B cell (primary cell): ENCODE results near the gene MTFMT. TPM values are rescaled to one million over a fixed set of nuclear protein-coding genes. Genes with fewer than 3 reads are reported as not detected.

Experiments
- polyA plus RNA-seq: library from polyadenylated mRNA; depleted of rRNA; stranded (reverse); fragments of >200 nt; gene quantifications from 2 replicates; pipeline ENCODE4 v1.2.3, GENCODE V29; 2012
- total RNA-seq, 2 donors: library from RNA; stranded (reverse); fragments of 120-200 nt in 1 of 2; gene quantifications; 1 replicate in 1 of 2; 2 replicates in 1 of 2; pipeline versions ENCODE4 v1.2.3 to v1.2.4, GENCODE V29; 2013 to 2022

MTFMT gene
- total and polyA plus RNA-seq, 2 donors (not counting 1 experiment from before 2014, with no cell fraction given): 10.0 to 14.3 TPM

Other genes with a start within 250 kb of the MTFMT start
- gene PIF1, start 204.0 kb downstream of the MTFMT start, total RNA-seq: 2.0 and 2.8 TPM in 2 replicates
- gene PIF1, start 204.0 kb downstream of the MTFMT start, polyA plus RNA-seq: 6.2 and 6.8 TPM in 2 replicates
- 23.1 and 25.4 TPM in 2 replicates for gene PLEKHO2, start 187.7 kb downstream of the MTFMT start, total RNA-seq
- gene PLEKHO2, start 187.7 kb downstream of the MTFMT start, polyA plus RNA-seq: 8.5 and 13.7 TPM in 2 replicates
- gene ANKDD1A, start 117.7 kb downstream of the MTFMT start, total RNA-seq: 2.2 and 2.6 TPM in 2 replicates
- gene ANKDD1A, start 117.7 kb downstream of the MTFMT start, polyA plus RNA-seq: 1.0 and 2.7 TPM in 2 replicates
- gene SPG21, start 39.7 kb downstream of the MTFMT start, total RNA-seq: 94.4 and 95.5 TPM in 2 replicates
- gene SPG21, start 39.7 kb downstream of the MTFMT start, polyA plus RNA-seq: 43.7 and 52.2 TPM in 2 replicates
- not detected in 2 replicates for gene SLC51B, start 15.7 kb upstream of the MTFMT start, total RNA-seq
- not detected in 2 replicates for gene SLC51B, start 15.7 kb upstream of the MTFMT start, polyA plus RNA-seq
- gene RASL12, start 38.4 kb upstream of the MTFMT start, total RNA-seq: not detected in 2 replicates
- not detected in 2 replicates for gene RASL12, start 38.4 kb upstream of the MTFMT start, polyA plus RNA-seq
- not detected in 2 replicates for gene KBTBD13, start 47.1 kb upstream of the MTFMT start, total RNA-seq
- not detected in 2 replicates for gene KBTBD13, start 47.1 kb upstream of the MTFMT start, polyA plus RNA-seq
- gene UBAP1L, start 85.6 kb upstream of the MTFMT start, total RNA-seq: 18.4 and 19.9 TPM in 2 replicates
- gene UBAP1L, start 85.6 kb upstream of the MTFMT start, polyA plus RNA-seq: 8.4 and 8.5 TPM in 2 replicates
- gene PDCD7, start 104.2 kb upstream of the MTFMT start, total RNA-seq: 43.2 and 47.0 TPM in 2 replicates
- 14.4 and 34.6 TPM in 2 replicates for gene PDCD7, start 104.2 kb upstream of the MTFMT start, polyA plus RNA-seq
- gene CLPX, start 155.7 kb upstream of the MTFMT start, total RNA-seq: 54.5 and 63.1 TPM in 2 replicates
- 16.6 and 30.9 TPM in 2 replicates for gene CLPX, start 155.7 kb upstream of the MTFMT start, polyA plus RNA-seq
- 0.36 and 0.52 TPM in 2 replicates for gene CILP, start 181.8 kb upstream of the MTFMT start, total RNA-seq
- gene CILP, start 181.8 kb upstream of the MTFMT start, polyA plus RNA-seq: 0.63 and 0.94 TPM in 2 replicates